ENCODE results near the gene HSPB9.

The HSPB9 gene

GRCh38 chr17:42081516-42082129 is 41.0 kb upstream of the HSPB9 start:
- TF ChIP-seq CTCF (IDR thresholded peaks at IDR 0.05; ENCODE audit: low read length, missing control alignments): no peak
- no peak for DNase-seq (ENCODE audit: low read depth)
- H3K4me3 ChIP-seq (replicated peaks; ENCODE audit: low read depth, low read length): no peak overlapping the region

GRCh38 chr17:42087042-42087701 is 35.4 kb upstream of the HSPB9 start:
- no peak for DNase-seq (ENCODE audit: low read depth)
- H3K4me3 ChIP-seq (replicated peaks; ENCODE audit: low read depth, low read length): no peak overlapping the region
- TF ChIP-seq CTCF (IDR thresholded peaks at IDR 0.05; ENCODE audit: low read length, missing control alignments): no peak

DNA sequence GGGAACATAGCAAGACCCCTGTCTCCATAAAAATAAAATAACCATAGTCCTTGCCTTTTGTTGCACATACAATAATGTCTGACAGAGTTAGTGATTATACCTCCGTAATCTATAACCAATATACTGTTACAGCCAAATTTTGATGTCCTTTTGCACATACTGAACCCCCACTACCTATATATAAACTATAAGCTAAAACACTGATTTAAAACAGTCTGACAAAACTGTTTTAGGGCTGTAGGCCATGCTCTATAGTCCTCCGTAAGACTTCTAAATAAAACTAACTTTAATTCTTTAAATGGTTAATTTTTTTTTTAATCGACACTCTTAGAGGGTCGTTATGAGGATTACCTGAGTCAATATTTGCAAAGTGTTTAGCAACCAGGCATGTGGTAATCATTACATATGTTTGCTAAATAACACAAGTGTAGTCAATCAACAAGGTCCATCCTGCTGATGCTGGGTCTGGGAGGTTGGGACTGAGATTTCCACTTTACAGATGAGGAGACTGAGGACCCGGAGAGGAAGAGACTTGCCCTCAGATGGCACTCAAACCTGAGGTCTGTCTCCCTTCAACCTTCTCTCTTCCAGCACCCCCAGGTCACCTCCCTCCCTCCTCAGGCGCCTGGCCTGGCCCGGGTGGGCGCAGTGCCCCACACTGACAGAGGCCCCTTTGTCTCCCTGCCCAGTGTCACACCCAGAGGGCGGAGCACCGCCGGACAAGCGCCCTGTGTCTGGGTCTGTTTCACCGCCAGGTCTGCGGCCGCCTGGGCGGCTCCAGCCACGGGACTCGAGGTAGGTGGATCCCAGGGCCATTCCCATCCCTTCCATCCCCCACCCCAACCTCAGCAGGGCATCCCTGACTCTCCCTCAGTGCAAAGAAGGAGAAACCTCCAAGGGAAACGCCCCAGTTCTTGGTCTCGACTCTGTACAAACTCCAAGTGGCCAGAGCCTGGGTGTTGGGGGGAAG is 34.6 kb upstream of the HSPB9 start:
- DNase-seq (ENCODE audit: low read depth): no peak
- no peak for TF ChIP-seq CTCF (IDR thresholded peaks at IDR 0.05; ENCODE audit: low read length, missing control alignments)
- H3K4me3 ChIP-seq (replicated peaks; ENCODE audit: low read depth, low read length): no peak overlapping the region

DNA sequence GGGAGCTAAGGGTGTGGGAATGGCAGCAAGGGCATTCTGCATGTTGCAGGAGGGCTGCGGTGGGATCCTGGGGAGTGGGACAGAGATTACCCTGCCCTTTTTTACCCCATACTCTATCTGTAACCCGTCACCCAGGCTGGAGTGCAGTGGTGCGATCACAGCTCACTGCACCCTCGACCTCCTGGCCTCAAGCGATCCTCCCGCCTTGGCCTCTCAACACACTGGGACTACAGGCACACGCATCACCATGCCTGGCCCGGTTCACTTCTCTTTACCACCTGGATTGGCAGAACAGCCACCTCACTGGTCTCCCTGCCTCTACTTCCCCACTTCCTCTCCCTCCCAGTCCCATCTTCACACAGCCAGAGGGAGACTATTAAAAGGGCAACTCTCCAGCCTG is 33.9 kb upstream of the HSPB9 start:
- no peak overlapping the region for H3K4me3 ChIP-seq (replicated peaks; ENCODE audit: low read depth, low read length)
- no peak for DNase-seq (ENCODE audit: low read depth)
- TF ChIP-seq CTCF (IDR thresholded peaks at IDR 0.05; ENCODE audit: low read length, missing control alignments): no peak

GRCh38 chr17:42090964-42091790 is 31.4 kb upstream of the HSPB9 start:
- no peak overlapping the region for H3K4me3 ChIP-seq (replicated peaks; ENCODE audit: low read depth, low read length)

More at GRCh38 chr17:42090964-42091790, 31.4 kb upstream of the HSPB9 start:
- DNase-seq (ENCODE audit: low read depth): no peak
- TF ChIP-seq CTCF (IDR thresholded peaks at IDR 0.05; ENCODE audit: low read length, missing control alignments): no peak

Data from fibroblast of pulmonary artery (primary cell).